KBM-7 (cell line): ENCODE data around the gene THOC2.
"Not testable (repeated sequence)": the region's sequence is repeated elsewhere in the genome, so short reads cannot be mapped to it uniquely, and the experiment has no call there.

ENCODE experiments used
- DNase-seq: peaks from one replicate; pipeline ENCODE4 v3.0.0-alpha.2; 2015
- in situ Hi-C: fragments of 300-500 bp; cut with MboI; formaldehyde crosslinking; loops from 2 replicates; pipeline ENCODE4 v1.14.3; 2020; ENCODE audit warnings: low sequenced_read_pairs, low pct_unique_long_range_greater_than_20kb, mixed read lengths

Gene THOC2

GRCh38 chrX:123732670-123733363 is at the start of gene THOC2:
TSS of gene THOC2 (minus strand) at chrX:123733052. CDS start at chrX:123733022, 30 bp downstream.
- in situ Hi-C loops, result no loop called here
- DNase-seq, result peak; percentile 97

GRCh38 chrX:123781786-123782185 is 48.9 kb upstream of the THOC2 start:
- in situ Hi-C loops, result not testable (repeated sequence)

GRCh38 chrX:123779908-123780396 is 47.1 kb upstream of the THOC2 start:
- in situ Hi-C loops, result no loop called here
- no peak for DNase-seq

More at GRCh38 chrX:123781786-123782185, 48.9 kb upstream of the THOC2 start:
- not testable (repeated sequence) for DNase-seq

GRCh38 chrX:123773258-123773988 is 40.6 kb upstream of the THOC2 start:
- in situ Hi-C loops, result no loop called here
- DNase-seq, result no peak

GRCh38 chrX:123771449-123772064 is 38.7 kb upstream of the THOC2 start:
- no peak for DNase-seq
- in situ Hi-C loops, result no loop called here

- peak; percentile 93 for DNase-seq
- in situ Hi-C loops, result no loop called here
These were observed 32.4 kb upstream of the THOC2 start for GRCh38 chrX:123764967-123765871.

- in situ Hi-C loops, DNase-seq: not testable (repeated sequence)
These were observed 27.0 kb upstream of the THOC2 start for GRCh38 chrX:123759849-123760248.

- in situ Hi-C loops, DNase-seq: not testable (repeated sequence)
These were observed 24.9 kb upstream of the THOC2 start for GRCh38 chrX:123757794-123758193.

- in situ Hi-C loops, result no loop called here
- no peak for DNase-seq
These were observed 23.5 kb upstream of the THOC2 start for GRCh38 chrX:123756320-123756719.

- in situ Hi-C loops, result no loop called here
- no peak for DNase-seq
These were observed 22.3 kb upstream of the THOC2 start for GRCh38 chrX:123755107-123755506.

GRCh38 chrX:123753656-123754350 is 21.0 kb upstream of the THOC2 start:
- in situ Hi-C loops, result no loop called here
- no peak for DNase-seq

- DNase-seq, result no peak
- in situ Hi-C loops, result no loop called here
These were observed 16.8 kb upstream of the THOC2 start for GRCh38 chrX:123749643-123750042.

GRCh38 chrX:123745511-123745910 is 12.7 kb upstream of the THOC2 start:
- no peak for DNase-seq
- in situ Hi-C loops, result no loop called here

GRCh38 chrX:123743312-123743711 is 10.5 kb upstream of the THOC2 start:
- in situ Hi-C loops, result no loop called here
- DNase-seq, result no peak

- in situ Hi-C loops, result no loop called here
- DNase-seq, result no peak
These were observed 9.6 kb upstream of the THOC2 start for GRCh38 chrX:123742440-123742839.

GRCh38 chrX:123740536-123740935 is 7.7 kb upstream of the THOC2 start:
- in situ Hi-C loops, result no loop called here
- no peak for DNase-seq

GRCh38 chrX:123740006-123740405 is 7.2 kb upstream of the THOC2 start:
- in situ Hi-C loops, result no loop called here
- DNase-seq, result no peak

- in situ Hi-C loops, result no loop called here
- no peak for DNase-seq
These were observed 6.6 kb upstream of the THOC2 start for GRCh38 chrX:123739474-123739873.
